WERI-Rb-1 (cell line): ENCODE results near the gene ENPP1.

Experiments used
- DNase-seq: peaks from one replicate; pipeline ENCODE4 v3.0.0-alpha.2; 2020
- H3K27ac ChIP-seq: fragments of 250-450 bp; sonication (Bioruptor Pico); 2 replicates; pipeline ENCODE4 v1.5.1; 2020; ENCODE audit warnings: mild to moderate bottlenecking, moderate library complexity
- H3K27me3 ChIP-seq: fragments of 250-450 bp; sonication (Bioruptor Pico); 2 replicates; pipeline ENCODE4 v1.5.1; 2021; ENCODE audit warnings: mild to moderate bottlenecking, low read depth, moderate library complexity; ENCODE audit not compliant: insufficient read depth, severe bottlenecking
- H3K36me3 ChIP-seq: fragments of 250-450 bp; sonication (Bioruptor Pico); 2 replicates; pipeline ENCODE4 v1.5.1; 2020; ENCODE audit warnings: mild to moderate bottlenecking, moderate library complexity
- H3K4me3 ChIP-seq: 2 replicates; pipeline ENCODE4 v1.5.1; 2011; ENCODE audit warnings: low read depth, mild to moderate bottlenecking, control low read depth, low read length
- H3K9me3 ChIP-seq: fragments of 250-450 bp; sonication (Bioruptor Pico); 2 replicates; pipeline ENCODE4 v1.5.1; 2021; ENCODE audit warnings: mild to moderate bottlenecking, moderate library complexity; ENCODE audit not compliant: severe bottlenecking
- TF ChIP-seq, protein P1 (sequence below): IDR thresholded peaks from 2 replicates; pipeline ENCODE4 v1.5.1; 2011; ENCODE audit warnings: low read depth, mild to moderate bottlenecking, control low read depth, inconsistent platforms, low read length

ENPP1 gene

DNA sequence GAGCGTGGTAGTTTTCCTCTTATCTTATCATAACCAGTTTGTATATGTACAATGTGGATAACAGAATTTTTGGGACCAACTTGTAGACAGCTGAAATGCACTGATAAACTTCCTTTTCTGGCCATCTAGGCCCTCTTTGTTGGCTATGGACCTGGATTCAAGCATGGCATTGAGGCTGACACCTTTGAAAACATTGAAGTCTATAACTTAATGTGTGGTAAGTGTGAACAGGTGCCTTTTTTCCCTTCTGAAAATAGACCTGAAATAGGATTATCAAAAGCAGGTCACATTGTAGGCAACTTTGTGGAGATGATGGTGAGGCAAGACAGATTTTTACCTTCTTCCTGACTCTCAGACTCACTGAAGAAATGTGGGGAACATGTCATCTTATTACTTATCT is 67.8 kb downstream of the ENPP1 start:
- Histone ChIP-seq H3K27ac (no peak overlapping the region), H3K4me3 (no peak overlapping the region), H3K9me3 (no peaks in the 10 kb centered on the region), H3K27me3 (peaks cover under 1% of the 10 kb centered on the region), H3K36me3 (no peaks in the 10 kb centered on the region)
- TF ChIP-seq, protein P1, sequence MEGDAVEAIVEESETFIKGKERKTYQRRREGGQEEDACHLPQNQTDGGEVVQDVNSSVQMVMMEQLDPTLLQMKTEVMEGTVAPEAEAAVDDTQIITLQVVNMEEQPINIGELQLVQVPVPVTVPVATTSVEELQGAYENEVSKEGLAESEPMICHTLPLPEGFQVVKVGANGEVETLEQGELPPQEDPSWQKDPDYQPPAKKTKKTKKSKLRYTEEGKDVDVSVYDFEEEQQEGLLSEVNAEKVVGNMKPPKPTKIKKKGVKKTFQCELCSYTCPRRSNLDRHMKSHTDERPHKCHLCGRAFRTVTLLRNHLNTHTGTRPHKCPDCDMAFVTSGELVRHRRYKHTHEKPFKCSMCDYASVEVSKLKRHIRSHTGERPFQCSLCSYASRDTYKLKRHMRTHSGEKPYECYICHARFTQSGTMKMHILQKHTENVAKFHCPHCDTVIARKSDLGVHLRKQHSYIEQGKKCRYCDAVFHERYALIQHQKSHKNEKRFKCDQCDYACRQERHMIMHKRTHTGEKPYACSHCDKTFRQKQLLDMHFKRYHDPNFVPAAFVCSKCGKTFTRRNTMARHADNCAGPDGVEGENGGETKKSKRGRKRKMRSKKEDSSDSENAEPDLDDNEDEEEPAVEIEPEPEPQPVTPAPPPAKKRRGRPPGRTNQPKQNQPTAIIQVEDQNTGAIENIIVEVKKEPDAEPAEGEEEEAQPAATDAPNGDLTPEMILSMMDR = no peak
- DNase-seq = no peak

GRCh38 chr6:131876545-131876944 is 68.7 kb downstream of the ENPP1 start:
- no peaks in the 10 kb centered on the region for H3K27me3 ChIP-seq
- no peaks in the 10 kb centered on the region for H3K9me3 ChIP-seq
- H3K27ac ChIP-seq = no peak overlapping the region
- H3K36me3 ChIP-seq = no peaks in the 10 kb centered on the region
- DNase-seq = no peak
- TF ChIP-seq, protein P1 = no peak
- H3K4me3 ChIP-seq = no peak overlapping the region

- no peak for DNase-seq
- H3K9me3 ChIP-seq = no peaks in the 10 kb centered on the region
- TF ChIP-seq, protein P1 = no peak
- no peak overlapping the region for H3K27ac ChIP-seq
- H3K36me3 ChIP-seq = no peaks in the 10 kb centered on the region
- no peak overlapping the region for H3K4me3 ChIP-seq
- H3K27me3 ChIP-seq = no peaks in the 10 kb centered on the region
Observed at GRCh38 chr6:131877999-131878789, 70.4 kb downstream of the ENPP1 start.

GRCh38 chr6:131883016-131883415 is 75.2 kb downstream of the ENPP1 start:
- Histone ChIP-seq H3K27me3 (no peaks in the 10 kb centered on the region), H3K9me3 (no peaks in the 10 kb centered on the region), H3K27ac (no peak overlapping the region), H3K4me3 (no peak overlapping the region), H3K36me3 (no peaks in the 10 kb centered on the region)
- TF ChIP-seq, protein P1 = no peak
- no peak for DNase-seq

- TF ChIP-seq, protein P1 = no peak
- no peak overlapping the region for H3K27ac ChIP-seq
Observed at GRCh38 chr6:131885237-131885636, 77.4 kb downstream of the ENPP1 start.

DNA sequence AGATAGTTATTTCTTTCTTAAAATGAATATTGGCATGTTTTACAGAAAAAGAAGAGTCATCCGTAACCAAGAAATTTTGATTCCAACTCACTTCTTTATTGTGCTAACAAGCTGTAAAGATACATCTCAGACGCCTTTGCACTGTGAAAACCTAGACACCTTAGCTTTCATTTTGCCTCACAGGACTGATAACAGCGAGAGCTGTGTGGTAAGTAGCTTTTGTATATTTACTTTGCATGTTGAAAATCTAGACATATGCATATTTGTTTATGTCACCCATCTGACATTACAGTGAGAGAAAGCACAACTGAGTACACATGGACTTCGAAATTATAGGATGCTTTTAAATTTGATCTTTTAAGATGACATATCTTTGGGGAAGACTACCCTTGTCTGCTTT is 78.7 kb downstream of the ENPP1 start:
- H3K27ac ChIP-seq = no peak overlapping the region
- DNase-seq = no peak
- H3K36me3 ChIP-seq = no peaks in the 10 kb centered on the region
- H3K4me3 ChIP-seq = no peak overlapping the region
- no peaks in the 10 kb centered on the region for H3K9me3 ChIP-seq
- no peaks in the 10 kb centered on the region for H3K27me3 ChIP-seq
- TF ChIP-seq, protein P1 = no peak

More at GRCh38 chr6:131885237-131885636, 77.4 kb downstream of the ENPP1 start:
- no peaks in the 10 kb centered on the region for H3K9me3 ChIP-seq
- H3K36me3 ChIP-seq = no peaks in the 10 kb centered on the region
- no peaks in the 10 kb centered on the region for H3K27me3 ChIP-seq
- DNase-seq = no peak
- no peak overlapping the region for H3K4me3 ChIP-seq
